ENCODE data around the gene ZNF644. TPM values are rescaled to one million over a fixed set of nuclear protein-coding genes. Genes with fewer than 3 reads are reported as not detected.

The ZNF644 gene
- total RNA-seq, 6 donors from 2014 or later, result 36.7 to 111 (median 42.9) TPM

DNA sequence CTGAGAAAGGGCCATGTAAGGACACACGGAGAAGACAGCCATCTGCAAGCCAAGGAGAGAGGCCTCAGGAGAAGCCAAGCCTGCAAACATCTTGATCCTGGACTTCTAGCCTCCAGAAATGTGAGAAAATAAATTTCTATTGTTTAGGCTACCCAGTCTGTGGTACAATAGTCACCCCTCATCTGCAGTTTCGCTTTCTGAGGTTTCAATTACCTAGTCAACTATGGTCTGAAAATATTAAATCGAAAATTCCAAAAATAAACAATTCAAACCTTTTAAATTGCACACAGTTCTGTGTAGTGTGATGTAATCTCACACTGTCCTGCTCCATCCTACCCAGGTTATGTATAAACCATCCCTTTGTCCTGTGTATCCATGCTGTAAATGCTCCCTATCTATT lies 52.6 kb downstream of the ZNF644 start:
- no peaks in the 10 kb centered on the region for H3K27me3 ChIP-seq

DNA sequence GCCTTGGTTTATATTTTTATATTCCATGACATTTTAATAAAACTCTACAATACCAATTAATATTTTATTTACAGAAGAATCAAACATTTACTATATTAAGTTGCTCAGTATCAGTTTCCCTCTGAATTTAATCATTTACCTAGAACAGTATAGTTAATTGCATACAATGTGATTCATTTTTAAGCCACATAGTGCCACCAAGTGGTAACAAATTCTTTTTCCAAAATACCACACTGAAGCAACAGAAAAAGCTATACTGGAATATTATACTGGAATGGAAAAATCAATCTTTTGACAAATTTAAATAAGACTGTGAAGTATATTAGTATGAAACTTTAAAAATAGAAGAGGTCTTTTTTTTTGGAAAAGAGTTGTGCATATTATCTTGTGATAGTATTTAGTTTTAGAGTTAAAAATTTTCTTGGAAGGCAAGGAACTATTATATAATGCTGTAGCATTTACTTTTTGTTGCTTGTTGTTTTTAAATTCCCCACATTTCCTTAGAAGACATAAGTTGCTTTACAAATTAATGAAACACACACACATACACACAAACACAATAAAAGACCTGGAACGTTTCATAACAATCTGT lies 57.3 kb downstream of the ZNF644 start:
- Histone ChIP-seq H3K27ac (no peak overlapping the region), H3K27me3 (no peaks in the 10 kb centered on the region), H3K9me3 (no peaks in the 10 kb centered on the region), H3K4me1 (peaks cover 0 to 12% (median 10%) of the 10 kb centered on the region in 4 donors), H3K36me3 (no peaks in the 10 kb centered on the region), H3K4me3 (no peak overlapping the region)
- TF ChIP-seq CTCF (IDR thresholded peaks at IDR 0.05) (peak in 2 of 6 experiments; percentile 11 to 17), EP300 (IDR thresholded peaks at IDR 0.05) (no peak)
- DNase-seq (no peak), ATAC-seq (ENCODE audit: low FRiP score in 2 of 2) (no peak)
- 73 to 77% methylated on average over 1 of the region's 1 CpG for WGBS, 2 donors

More for the DNA sequence above, 52.6 kb downstream of the ZNF644 start:
- no peak for DNase-seq
- no peaks in the 10 kb centered on the region for H3K9me3 ChIP-seq
- H3K36me3 ChIP-seq, result peaks cover 0 to 15% (median 0%) of the 10 kb centered on the region in 4 donors
- H3K4me3 ChIP-seq, result no peak overlapping the region
- peaks cover 0 to 12% (median 5%) of the 10 kb centered on the region in 4 donors for H3K4me1 ChIP-seq
- no peak for ATAC-seq (ENCODE audit: low FRiP score in 2 of 2)
- WGBS, 2 donors, result 90 to 91% methylated on average over 3 of the region's 3 CpGs
- TF ChIP-seq POLR2AphosphoS5 (IDR thresholded peaks at IDR 0.05), result no peak
- no peak for TF ChIP-seq POLR2A (IDR thresholded peaks at IDR 0.05)
- TF ChIP-seq CTCF (IDR thresholded peaks at IDR 0.05), result no peak
- TF ChIP-seq EP300 (IDR thresholded peaks at IDR 0.05), result no peak
- H3K27ac ChIP-seq, result no peak overlapping the region

GRCh38 chr1:90963651-90964050 lies 58.2 kb downstream of the ZNF644 start:
- Histone ChIP-seq H3K27ac (no peak overlapping the region), H3K4me1 (peaks cover 0 to 11% (median 7%) of the 10 kb centered on the region in 4 donors), H3K9me3 (no peaks in the 10 kb centered on the region), H3K36me3 (no peaks in the 10 kb centered on the region), H3K27me3 (no peaks in the 10 kb centered on the region), H3K4me3 (no peak overlapping the region)
- no peak for TF ChIP-seq CTCF (IDR thresholded peaks at IDR 0.05)
- no peak for TF ChIP-seq POLR2A (IDR thresholded peaks at IDR 0.05)
- no peak for TF ChIP-seq EP300 (IDR thresholded peaks at IDR 0.05)
- TF ChIP-seq POLR2AphosphoS5 (IDR thresholded peaks at IDR 0.05), result no peak
- ATAC-seq (ENCODE audit: low FRiP score in 2 of 2) (no peak), DNase-seq (no peak)
- 54 to 61% methylated on average over 1 of the region's 1 CpG for WGBS, 2 donors

GRCh38 chr1:90963236-90963635 lies 58.6 kb downstream of the ZNF644 start:
- Histone ChIP-seq H3K27me3 (no peaks in the 10 kb centered on the region), H3K9me3 (no peaks in the 10 kb centered on the region), H3K27ac (no peak overlapping the region), H3K4me1 (peaks cover 0 to 11% (median 7%) of the 10 kb centered on the region in 4 donors), H3K36me3 (no peaks in the 10 kb centered on the region), H3K4me3 (no peak overlapping the region)
- TF ChIP-seq CTCF (IDR thresholded peaks at IDR 0.05) (no peak), EP300 (IDR thresholded peaks at IDR 0.05) (no peak), POLR2A (IDR thresholded peaks at IDR 0.05) (no peak), POLR2AphosphoS5 (IDR thresholded peaks at IDR 0.05) (no peak)
- WGBS, 2 donors, result 95 to 97% methylated on average over 2 of the region's 2 CpGs
- DNase-seq (no peak), ATAC-seq (ENCODE audit: low FRiP score in 2 of 2) (no peak)

Measured in upper lobe of left lung (tissue), 6 donors.